ENCODE data around the gene TMPRSS13.

TMPRSS13 gene

DNA sequence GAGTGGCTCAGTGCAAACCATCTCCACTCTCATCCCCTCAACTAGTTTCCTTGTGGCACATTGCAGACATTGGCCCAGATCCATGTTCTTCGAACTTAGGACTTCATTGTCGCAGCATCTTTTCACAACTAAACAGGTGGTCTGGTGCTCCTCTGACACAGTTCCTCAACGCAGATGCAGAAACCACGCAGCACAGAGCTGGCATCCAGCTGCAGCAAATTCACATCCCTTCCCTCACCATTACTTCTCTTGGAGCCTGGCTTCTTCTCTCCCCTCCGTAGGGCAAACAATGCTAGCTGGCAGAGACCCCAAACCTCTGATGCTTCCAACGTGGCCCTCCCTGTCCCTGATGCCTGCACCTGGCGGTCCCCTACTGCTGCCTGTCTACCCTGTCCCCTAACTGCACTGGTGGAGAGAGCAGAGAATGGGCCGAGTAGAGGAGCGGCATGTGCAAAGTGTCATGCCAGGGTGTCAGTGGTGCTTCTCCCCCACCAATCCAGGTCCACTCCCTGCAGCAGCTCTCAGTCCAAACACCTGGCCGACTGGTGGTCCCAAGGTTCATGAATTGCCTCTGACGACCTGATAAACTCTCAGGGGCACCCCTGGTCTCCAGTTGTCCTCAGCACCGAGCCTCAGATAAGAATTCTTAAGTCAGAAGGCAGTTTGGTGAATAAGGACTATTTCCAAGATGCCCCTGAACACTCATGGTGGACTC lies 18.1 kb downstream of the TMPRSS13 start:
- no peak for DNase-seq

DNA sequence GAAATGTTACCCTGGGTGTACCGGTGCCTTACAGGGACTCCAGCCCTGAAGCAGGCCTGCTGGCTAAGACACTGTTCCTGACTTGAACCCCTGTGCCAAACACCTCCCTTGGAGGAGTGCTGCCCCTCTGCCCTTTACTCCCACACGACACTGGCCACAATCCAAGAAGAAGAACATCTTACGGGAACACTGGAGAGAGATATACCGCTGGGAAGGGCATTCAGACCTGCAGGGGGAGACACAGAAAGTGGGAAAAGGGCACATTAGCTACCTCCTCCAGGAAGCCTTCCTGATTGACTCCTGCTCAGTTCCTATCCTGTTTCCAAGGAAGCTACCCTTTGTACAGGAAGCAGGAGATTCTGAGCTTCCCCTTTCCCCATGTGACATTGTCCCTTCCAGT lies 18.7 kb downstream of the TMPRSS13 start:
- no peak for DNase-seq

DNA sequence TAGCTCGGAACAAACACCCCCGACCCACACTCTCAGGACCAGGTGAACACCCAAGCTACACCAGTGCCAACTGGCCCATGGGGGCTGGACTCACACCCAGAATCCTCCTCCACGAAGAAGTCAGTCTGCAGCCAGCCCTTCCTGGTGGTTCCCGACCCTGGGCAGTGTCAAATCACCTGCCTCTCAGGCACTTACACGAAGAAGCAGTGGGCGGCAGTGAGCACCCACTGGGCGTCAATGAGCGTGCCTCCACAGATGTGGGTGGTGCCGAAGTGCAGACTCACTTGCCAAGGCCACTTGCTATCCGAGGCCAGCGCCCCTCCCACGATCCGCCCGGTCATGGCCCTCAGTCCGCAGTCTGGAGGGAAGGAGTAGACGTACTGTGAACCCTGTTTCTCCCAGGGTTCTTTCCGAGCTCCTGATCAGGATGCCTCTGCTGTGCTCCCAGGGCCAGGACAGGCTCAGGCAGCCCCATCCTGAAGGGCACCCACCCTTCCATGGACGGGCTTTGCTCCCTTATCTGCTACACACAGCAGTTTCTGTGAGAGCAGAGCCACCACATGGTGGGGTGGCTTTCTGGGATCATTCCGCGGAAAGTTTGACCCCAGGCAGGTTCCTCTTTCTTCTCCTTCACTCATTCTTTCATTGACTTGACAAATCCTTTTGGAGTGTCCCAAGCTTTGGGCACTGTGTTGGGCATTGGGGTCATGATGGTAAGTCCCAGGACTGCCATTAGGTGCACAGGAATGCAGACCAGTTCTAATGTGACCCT lies 19.4 kb downstream of the TMPRSS13 start:
- DNase-seq: no peak

DNA sequence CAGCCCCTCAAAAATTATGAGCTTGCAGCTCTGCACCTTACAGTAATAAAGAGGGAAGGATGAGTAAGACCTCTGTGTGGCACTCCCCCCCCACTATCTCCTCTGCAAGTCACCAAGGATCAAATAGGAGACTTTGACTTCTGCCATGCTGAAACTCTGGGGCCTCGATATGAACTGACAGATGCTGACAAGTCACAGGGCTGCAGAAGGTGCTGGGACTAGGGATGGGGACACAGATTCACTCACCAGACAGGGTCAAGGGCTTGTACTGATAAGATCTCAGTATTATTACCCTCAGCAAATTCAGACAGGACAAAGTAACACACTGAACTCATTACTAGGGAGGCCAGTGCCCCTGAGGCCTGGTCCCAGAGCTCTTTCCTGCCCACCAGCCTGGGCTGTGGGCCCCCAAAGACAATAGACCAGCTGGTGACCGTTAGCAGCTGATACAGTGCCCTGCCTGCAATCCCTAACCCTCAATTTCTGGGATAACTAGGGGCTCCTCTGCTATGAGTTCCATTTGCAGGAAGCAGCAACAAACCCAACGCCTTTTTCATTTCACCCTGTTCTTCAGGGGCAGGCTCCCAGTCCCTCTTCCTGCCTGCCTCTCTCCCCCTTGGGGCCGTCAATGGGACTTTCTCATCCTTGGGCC lies 20.1 kb downstream of the TMPRSS13 start:
- DNase-seq: no peak

DNA sequence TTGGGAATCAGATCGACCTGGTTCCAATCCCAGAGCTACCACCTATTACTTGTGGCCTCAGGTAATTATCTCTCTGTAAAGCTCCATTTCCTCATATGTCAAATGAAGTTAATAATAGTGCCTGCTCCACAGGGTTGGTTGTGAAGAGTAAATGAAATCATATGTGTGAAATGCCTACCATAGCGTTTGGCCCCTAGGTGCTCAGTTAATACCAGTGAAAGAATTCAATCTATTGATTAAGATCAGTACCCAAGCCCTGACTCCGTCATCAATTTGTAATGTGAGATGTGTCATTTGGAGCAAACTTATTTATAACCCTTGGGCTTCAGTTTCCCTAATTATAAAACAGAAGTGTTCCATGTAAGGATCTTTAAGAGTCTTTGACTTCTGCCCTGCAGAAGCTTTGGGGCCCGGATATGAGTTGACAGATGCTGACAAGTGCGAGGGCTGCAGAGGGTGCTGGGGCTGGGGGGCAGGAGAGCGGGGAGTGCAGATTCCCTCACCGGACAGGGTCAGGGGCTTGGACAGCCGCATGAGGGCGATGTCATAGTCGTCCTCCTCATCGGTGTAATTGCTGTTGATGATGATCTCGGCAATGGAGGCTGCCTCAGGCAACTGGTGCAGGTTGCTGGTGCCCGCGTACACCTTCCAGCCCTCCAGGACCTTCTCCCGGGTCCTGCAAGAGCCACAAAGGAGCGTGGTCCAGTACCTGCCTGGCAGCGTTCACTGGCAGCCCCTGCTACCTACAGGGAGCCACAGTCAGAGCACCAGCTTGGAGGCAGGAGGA lies 20.9 kb downstream of the TMPRSS13 start:
- DNase-seq: no peak

DNA sequence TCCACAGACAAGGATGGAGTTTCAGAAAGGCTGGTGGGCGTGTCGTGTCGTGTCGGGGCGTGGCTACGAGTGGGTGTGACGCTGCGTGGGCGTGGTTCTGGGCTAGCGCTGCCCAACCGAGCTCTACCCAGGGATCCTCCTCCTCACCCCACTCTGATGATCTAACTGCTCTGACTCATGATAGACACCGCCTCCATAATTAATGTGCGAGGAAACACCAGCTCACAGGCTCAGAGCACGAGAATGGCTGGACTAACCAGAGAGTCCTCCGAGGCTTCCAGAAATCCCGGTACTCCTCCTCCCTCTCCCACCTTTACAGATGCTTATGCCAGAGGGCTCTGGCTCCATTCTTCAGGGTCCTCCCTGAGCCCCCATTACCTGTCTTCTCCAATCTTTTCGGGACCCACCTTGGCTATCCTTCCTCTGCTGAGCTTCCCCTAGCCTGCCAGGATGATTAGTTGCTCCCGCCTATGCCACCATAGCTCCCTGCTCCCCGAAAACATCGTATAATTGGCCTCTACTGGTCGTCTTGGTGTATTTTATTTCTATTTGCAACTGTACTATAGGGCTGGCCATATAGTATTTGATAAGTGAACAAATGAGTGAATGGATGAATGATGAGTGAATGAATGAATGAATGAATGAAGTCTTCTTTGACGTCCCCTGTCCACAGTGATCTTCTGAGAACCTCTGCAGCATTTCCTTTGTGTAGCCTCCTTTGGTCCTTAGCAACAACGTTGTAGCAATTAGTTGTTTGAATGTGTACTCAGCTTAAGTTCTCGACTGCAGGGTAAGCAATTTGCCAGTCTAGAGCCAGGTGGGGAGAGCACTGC lies 21.7 kb downstream of the TMPRSS13 start:
- DNase-seq: peak; percentile 71 to 81

DNA sequence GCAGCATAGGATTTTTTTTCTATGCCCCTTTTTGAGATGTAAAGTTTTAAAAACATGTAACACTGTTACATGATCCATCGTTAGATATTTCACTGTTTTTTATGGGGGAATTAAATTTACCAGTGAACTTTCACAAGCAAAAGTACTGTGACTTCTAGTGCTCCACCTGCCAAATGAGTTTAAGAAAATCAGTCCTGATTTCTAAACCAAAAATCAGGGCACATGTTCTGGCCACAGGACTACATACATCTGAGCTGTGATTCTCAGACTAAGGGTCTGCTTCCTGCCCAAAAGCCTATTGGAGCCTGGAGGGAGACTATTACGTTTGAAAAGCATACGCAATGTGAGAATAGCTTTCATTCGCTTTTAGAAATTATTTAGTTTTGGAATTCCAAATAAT lies 22.5 kb downstream of the TMPRSS13 start:
- DNase-seq: no peak

DNA sequence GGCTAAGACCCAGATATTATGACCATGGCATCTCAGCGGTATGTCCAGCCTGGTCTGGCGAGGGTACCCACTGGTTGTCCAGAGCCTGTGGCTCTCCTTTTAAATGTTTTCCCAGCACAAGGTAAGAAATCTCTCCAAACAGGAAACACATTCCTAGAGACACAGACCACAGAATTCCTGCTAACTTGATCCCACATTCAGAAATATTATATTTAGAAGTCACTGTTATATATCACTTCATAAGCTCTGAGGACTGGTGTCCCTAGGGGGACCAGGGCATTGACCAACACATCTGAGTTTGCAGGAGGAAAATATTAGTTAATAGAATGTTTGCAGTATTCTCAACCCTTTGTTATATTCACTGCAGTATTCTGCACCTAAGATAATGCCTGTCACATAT lies 23.1 kb downstream of the TMPRSS13 start:
- no peak for DNase-seq

DNA sequence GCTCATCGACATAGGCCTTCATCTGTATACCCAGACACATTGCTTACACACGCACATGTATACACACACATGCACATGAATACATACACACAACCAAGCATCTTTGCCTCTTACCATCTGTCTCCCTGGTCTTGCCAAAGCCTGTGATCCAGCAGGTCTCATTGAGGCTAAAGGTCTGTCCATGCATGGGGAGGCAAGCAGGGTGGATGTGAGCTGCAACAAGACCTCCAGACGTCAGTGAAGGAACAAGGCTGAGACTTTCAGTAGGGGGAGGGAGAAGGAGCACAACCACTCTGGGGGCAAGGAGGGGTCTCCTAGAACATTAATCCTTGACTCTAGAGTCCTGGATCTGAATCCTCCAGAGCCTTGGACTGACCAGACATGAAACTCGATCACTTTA lies 23.7 kb downstream of the TMPRSS13 start:
- no peak for DNase-seq

DNA sequence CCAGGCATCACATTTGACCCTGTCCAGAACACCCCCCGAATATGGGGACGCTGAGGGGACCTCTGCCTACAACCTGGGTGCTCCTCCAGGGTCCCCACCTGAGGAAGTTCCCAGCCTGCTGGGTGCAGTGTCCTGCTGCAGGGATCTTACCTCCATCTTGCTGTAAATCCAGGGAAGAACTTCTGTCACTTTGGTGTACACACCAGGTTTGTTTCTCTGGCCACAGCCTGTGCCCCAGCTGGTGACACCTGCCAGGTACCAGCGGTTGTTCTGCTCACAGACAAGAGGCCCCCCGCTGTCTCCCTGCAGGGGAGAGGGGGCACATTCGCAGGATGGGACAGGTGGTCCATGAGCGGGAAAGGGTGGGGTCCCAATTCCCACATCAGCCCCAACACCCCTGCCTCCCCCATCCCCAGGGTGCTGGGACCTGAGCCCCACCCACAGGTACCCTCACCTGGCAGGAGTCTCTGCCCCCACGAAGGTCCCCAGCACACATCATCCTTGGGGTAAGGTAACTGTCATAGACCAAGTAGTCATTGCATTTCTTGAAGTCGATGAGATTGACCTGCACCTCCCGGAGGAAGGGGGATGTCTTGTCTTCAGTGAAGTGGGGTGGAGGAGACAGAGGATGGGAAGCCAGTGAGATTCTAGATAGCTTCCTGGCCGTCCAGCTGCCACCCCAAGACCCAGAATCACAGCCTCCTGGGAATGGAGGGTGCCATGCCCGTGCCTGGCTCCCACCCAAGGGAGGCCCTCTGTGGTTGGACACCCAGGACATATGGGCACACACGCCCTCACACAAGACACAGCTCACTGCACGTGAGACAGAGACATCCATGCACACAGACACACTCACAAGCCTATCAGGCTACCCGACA lies 25.5 kb downstream of the TMPRSS13 start:
- no peak for DNase-seq

DNA sequence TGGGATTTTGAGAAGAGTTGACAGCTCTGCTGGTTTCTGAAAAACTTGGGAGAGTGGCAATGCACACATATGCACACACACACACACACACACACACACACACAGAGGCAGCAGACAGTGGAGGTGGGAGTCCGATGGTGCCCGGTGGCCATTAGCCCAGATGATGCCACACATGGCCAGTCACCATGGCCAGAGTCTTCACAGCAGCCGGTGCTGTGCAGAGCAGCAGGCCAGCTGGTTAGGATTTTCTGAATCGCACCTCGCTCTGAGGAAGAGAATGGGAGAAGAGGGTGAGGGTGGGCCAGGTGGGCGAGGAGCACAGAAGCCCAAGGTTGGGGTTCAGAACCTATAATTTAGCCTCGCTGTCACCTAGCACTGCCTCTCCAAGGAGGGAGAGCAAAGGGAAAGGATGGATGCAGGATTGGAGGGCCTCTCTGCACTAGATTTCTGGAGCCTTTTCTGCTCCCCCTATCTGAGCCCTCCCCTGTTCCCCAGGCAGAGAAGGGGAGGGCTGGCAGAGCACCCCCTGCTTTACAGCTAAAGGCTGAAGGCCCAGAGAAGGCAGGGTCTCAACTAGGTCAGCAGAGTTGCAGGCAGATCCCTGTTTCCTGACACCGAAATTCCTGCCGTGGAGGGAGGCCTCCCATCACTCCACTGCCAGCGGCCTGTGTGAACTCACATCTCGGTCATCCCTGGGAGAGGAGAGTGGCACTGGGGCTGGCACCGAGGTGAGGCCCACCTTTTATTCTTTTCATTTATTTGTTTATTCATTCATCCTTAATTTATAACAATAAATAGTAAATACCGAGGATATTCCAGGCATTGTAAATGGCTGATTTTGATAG lies 27.0 kb downstream of the TMPRSS13 start:
- DNase-seq: no peak

DNA sequence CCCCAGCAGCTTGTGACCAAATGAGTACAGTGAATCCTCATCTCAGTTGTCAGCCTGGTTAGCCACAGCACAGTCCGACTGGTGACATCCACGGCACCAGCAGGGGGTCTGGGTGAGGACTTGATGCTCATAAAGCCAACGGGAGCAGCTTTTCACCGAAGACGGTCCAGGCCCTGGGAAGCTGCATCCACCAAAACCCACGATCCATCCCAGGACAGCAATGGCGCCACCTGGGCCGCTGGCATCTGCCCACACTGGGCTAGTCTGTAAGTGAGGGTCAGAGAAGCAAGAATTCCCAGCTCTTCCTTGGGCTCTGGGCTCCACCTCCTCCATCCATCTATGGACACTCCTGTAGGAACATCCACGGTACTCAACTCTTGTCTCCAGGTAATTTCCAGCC lies 27.6 kb downstream of the TMPRSS13 start:
- no peak for DNase-seq

DNA sequence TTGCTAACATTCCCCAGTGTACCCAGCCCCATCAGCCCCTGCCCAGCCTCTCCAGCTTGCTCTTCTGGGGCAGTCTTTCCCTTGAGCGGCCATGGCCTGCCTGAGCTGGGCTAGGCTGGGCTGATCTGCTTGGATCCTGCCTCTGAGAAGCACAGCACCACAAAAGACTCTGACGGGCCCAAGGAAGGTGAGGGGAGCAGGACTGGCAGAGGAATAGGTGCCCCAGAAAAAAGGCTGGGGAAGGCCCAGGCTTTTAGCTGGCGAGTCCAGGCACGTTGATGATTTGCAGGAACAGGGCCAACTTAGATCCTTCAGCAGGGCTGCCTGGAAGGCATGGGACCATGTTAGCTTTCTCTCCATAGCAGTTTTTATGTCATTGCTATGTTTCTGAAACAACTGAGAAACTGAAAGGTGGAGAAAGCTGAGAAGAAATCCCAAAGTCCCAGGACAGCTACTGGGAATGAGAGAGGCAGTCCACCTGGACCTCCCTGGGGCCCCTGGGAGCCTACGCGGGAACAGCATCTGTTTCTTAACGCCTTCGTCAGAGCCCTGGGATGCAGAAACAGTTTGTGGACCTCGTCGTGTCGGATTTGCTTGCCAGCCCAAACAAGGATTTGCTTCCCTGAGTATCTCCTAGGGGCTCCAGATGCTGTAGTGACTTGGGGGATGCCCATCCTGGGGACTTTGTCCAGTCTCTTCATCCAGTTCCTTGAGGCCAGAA lies 28.3 kb downstream of the TMPRSS13 start:
- DNase-seq: no peak

DNA sequence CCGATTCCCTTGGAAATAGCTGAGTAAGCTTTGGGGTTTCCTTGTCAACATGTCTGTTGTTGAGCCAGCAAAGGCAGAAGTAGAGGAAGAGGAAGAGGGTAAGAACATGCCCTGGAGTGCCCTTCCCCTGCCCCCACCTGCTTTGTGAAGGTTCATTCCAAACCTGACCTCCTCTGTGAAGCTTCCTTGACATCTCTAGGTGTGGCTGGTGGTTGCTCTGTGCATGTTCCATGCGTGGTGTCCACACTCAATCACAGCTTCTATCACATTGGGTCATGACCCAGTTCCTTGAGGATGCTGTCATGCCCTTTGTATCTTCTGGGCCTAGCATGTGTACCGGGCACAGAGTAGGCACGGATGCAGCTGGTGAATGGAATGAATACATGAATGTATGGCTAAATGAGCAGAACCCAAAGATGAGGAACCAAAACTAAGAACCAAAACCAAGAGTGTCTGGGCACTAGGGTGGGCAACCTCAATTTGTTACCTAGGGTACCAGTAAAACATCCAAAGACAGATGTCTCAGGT lies 29.0 kb downstream of the TMPRSS13 start:
- peak; percentile 4 to 34 for DNase-seq

DNA sequence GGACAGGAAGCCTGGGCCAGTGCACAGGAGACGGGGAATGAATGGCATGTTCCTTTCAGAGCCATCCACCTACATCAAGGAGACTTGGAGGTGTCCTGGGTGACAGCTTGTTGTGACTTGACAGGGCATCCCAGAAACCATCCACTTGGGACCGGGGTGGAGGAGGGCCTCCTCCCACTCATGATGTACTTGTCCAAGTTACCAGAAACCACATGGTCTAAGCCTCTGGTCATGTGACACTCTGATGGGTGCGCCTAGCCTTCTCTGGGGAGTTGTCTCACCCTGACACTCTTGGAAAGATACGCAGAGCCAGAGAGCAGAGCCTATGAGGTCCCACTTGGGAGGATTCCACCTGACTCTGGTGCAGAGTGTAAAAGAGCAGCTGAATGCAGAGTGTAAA lies 31.1 kb downstream of the TMPRSS13 start:
- DNase-seq: no peak

DNA sequence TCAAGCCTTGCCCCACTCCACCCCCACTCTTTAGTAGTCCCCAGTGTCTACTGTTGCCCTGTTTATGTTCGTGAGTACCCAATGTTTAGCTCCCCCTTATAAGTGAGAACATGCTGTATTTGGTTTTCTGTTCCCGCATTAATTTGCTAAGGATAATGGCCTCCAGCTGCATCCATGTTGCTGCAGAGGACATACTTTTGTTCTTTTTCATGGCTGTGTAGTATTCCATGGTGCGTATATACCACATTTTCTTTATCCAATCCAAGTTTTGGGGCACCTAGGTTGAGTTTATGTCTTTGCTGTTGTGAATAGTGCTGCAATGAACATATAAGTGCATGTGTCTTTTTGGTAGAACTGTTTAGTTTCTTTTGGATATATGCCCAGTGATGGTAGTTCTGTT lies 36.6 kb downstream of the TMPRSS13 start:
- no peak for DNase-seq

DNA sequence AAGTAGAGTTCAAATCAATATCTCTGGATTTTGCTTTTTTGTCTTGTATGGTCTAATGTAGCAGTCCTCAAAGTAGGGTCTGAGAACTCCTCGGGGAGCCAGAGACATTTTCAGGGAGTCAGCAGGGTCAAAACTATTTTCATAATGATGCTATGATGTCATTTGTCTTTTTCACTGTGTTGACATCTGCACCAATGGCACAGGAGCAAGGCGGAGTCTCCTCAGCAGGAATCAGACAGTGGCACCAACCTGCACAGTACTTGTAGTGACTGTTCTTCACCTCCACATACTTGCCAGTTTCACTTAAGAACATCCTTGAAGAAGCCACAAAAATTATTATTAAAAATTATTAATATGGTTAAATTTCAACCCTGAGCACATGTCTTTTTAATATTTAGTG lies 37.8 kb downstream of the TMPRSS13 start:
- DNase-seq: no peak

DNA sequence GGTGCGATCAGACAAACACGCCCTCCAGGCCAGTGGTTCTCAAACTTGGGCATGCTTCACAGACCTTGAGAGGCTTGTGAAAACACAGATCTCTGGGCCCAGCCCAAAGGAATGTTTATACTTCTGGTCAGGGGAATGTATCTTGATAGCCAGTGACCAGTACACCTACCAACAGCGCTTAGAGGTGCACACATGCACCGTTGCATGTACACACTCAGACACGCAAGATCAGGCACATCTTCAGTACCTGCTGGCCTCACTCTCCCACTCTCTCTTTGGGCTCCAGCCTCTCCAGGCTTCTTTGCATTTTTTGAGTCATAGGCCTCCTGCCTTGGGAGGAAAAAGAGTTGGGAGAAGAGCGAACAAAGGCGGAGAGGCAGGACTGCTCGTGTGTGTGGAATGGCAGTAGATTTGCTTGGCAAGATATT lies 41.0 kb downstream of the TMPRSS13 start:
- no peak for DNase-seq

DNA sequence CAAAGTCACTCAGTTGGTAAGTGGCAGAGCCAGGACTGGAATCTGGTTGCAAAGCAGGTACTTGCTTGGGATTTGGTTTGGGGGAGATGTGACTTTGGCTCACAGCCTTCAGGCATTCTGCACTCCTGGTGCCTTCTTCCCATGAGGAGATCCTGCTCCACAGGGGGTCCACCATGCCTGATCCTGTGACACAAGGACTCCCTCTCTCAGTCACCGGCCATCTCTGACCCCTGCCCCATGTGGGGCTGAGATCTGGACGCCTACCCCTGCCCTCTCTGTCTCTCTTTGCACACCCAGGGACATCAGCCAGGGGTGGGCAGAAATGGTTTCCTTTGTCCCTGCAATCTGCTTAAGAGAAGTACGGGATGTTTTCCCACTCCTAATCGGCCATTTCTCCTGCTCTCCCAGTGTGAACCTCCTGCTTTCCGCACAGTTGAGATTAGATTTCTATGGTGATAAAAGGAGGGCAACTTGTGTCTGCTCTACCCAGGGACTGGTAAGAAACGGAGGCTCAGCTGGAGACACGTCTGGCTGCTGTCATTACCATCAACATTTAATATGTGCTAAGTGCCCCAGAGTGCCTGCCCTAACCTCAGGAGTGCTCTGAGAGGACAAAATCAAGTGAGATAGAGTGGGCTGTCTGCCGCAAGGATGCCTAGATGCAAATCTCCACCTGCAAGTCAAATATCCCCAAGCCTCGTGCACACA lies 41.6 kb downstream of the TMPRSS13 start:
- DNase-seq: no peak

Measured in CD4-positive, alpha-beta T cell treated with Interleukin-4 for 1 hour (primary cell).